ENCODE measurements around the gene TBC1D14.

- TF ChIP-seq CTCF (conservative IDR thresholded peaks at IDR 0.05; ENCODE audit: low read depth, low read length) (no peak), EZH2 (IDR thresholded peaks at IDR 0.05; ENCODE audit: borderline replicate concordance, low read depth, low read length, poor library complexity, severe bottlenecking) (no peak)
Observed at GRCh38 chr4:6937754-6938153, 28.1 kb downstream of the TBC1D14 start.
